PC-3 (cell line): Measurements from ENCODE around the gene INTS1. TPM values are rescaled to one million over a fixed set of nuclear protein-coding genes. Genes with fewer than 3 reads are reported as not detected.

Source experiments
- ATAC-seq: fragments of 200-7000 bp; cut with Tn5 transposase; 2 replicates; pipeline ENCODE4 v1.9.1; 2020; ENCODE audit warnings: mild to moderate bottlenecking, moderate library complexity
- BruUV-seq: library from RNA; stranded (reverse); fragments of 400-500 nt; replicated peaks from 2 replicates; lab custom pipeline; 2021; lab: Mats Ljungman, UMichigan
- CTCF ChIA-PET: fragments of 300-600 bp; sonication (Branson Sonifier 250); formaldehyde crosslinking; loops from one replicate; lab custom pipeline; 2022; ENCODE audit warnings: antibody characterized with exemption; lab: Charles Lee
- POLR2A ChIA-PET: fragments of 300-600 bp; sonication (Branson Sonifier 250); formaldehyde crosslinking; loops from one replicate; lab custom pipeline; 2022; ENCODE audit warnings: antibody characterized with exemption; ENCODE audit not compliant: unreplicated experiment; lab: Charles Lee
- DNase-seq: peaks from one replicate; pipeline ENCODE4 v3.0.0-alpha.2; 2015
- H2AFZ ChIP-seq: fragments of 300-600 bp; sonication (generic); 2 replicates; pipeline ENCODE4 v1.6.0; 2016; ENCODE audit warnings: antibody characterized with exemption, low read length
- H3F3A ChIP-seq: fragments of 300-600 bp; sonication (generic); one replicate; pipeline ENCODE4 v1.6.0; 2017; ENCODE audit warnings: antibody characterized with exemption, low read length, control low read depth, mild to moderate bottlenecking; ENCODE audit not compliant: unreplicated experiment
- H3K27ac ChIP-seq: fragments of 300-600 bp; sonication (generic); 2 replicates; pipeline ENCODE4 v1.5.1; 2016; ENCODE audit warnings: mild to moderate bottlenecking, low read length
- H3K27me3 ChIP-seq: fragments of 300-600 bp; sonication (generic); 2 replicates; pipeline ENCODE4 v1.6.1; 2016; ENCODE audit warnings: low read length, mixed read lengths
- H3K36me3 ChIP-seq: fragments of 300-600 bp; sonication (generic); 2 replicates; pipeline ENCODE4 v1.6.1; 2016; ENCODE audit warnings: low read depth, mixed run types, low read length, mixed read lengths
- H3K4me1 ChIP-seq: fragments of 300-600 bp; sonication (generic); 2 replicates; pipeline ENCODE4 v1.5.1; 2016; ENCODE audit warnings: low read length; ENCODE audit not compliant: insufficient read depth
- H3K4me2 ChIP-seq: fragments of 300-600 bp; sonication (generic); 2 replicates; pipeline ENCODE4 v1.6.0; 2016; ENCODE audit warnings: low read length
- H3K4me3 ChIP-seq: fragments of 300-600 bp; sonication (generic); 2 replicates; pipeline ENCODE4 v1.5.1; 2016; ENCODE audit warnings: mild to moderate bottlenecking, low read length, mixed read lengths
- H3K79me2 ChIP-seq: fragments of 300-600 bp; sonication (generic); 2 replicates; pipeline ENCODE4 v1.6.1; 2017; ENCODE audit warnings: low read length, mixed read lengths
- H3K9ac ChIP-seq: fragments of 300-600 bp; sonication (generic); 2 replicates; pipeline ENCODE4 v1.6.0; 2016; ENCODE audit warnings: mild to moderate bottlenecking, low read length
- H3K9me2 ChIP-seq: fragments of 300-600 bp; sonication (generic); replicated peaks from 2 replicates; pipeline ENCODE4 v1.6.1; 2016; ENCODE audit warnings: mixed run types, low read length, mixed read lengths
- H3K9me3 ChIP-seq: fragments of 300-600 bp; sonication (generic); 2 replicates; pipeline ENCODE4 v1.6.1; 2016; ENCODE audit warnings: low read length, mixed read lengths
- H4K20me1 ChIP-seq: fragments of 300-600 bp; sonication (generic); 2 replicates; pipeline ENCODE4 v1.6.1; 2016; ENCODE audit warnings: low read length, mixed read lengths
- CTCF ChIP-seq: fragments of 300-600 bp; sonication (generic); conservative IDR thresholded peaks from 2 replicates; pipeline ENCODE4 v1.5.1; 2017; ENCODE audit warnings: antibody characterized with exemption, low read depth, mild to moderate bottlenecking, low read length
- EZH2 ChIP-seq: fragments of 300-600 bp; sonication (generic); IDR thresholded peaks from one replicate; pipeline ENCODE4 v1.6.1; 2017; ENCODE audit warnings: antibody characterized with exemption, mild to moderate bottlenecking, low read length; ENCODE audit not compliant: unreplicated experiment
- EZH2phosphoT487 ChIP-seq: fragments of 300-600 bp; sonication (generic); IDR thresholded peaks from 2 replicates; pipeline ENCODE4 v1.6.1; 2018; ENCODE audit warnings: mild to moderate bottlenecking, antibody characterized with exemption, low read length, borderline replicate concordance
- intact Hi-C: fragments of 100-400 bp; cut with micrococcal nuclease; formaldehyde crosslinking; loops from 2 replicates; pipeline ENCODE4 v1.9.0; 2023
- total RNA-seq: library from RNA; depleted of rRNA; stranded (reverse); fragments of >200 nt; gene quantifications from 2 replicates; pipeline ENCODE4 v1.2.3, GENCODE V29; 2014

Gene INTS1
- total RNA-seq, 1 experiment from 2014 or later, result 62.9 TPM

- CTCF ChIA-PET, result no interaction called here
- BruUV-seq, result no TSS peak
- intact Hi-C loops, result no loop called here
Measured at GRCh38 chr7:1525409-1525808, 21.2 kb upstream of the INTS1 start.

GRCh38 chr7:1523844-1524243 lies 19.7 kb upstream of the INTS1 start:
- no peak for ATAC-seq
- Histone ChIP-seq H3K9me3 (no peaks in the 10 kb centered on the region), H2AFZ (no peak overlapping the region), H3K4me3 (no peak overlapping the region), H3K36me3 (no peaks in the 10 kb centered on the region), H3K4me1 (peaks cover 16% of the 10 kb centered on the region), H3K79me2 (no peaks in the 10 kb centered on the region), H3K9me2 (no peaks in the 10 kb centered on the region), H3K27me3 (no peaks in the 10 kb centered on the region), H3K27ac (no peak overlapping the region), H3K4me2 (no peak overlapping the region), H3K9ac (no peak overlapping the region), H4K20me1 (no peaks in the 10 kb centered on the region), H3F3A (no peaks in the 10 kb centered on the region)
- POLR2A ChIA-PET, result no interaction called here
- TF ChIP-seq CTCF, result no peak
- TF ChIP-seq EZH2, result no peak
- no peak for TF ChIP-seq EZH2phosphoT487
- BruUV-seq, result no TSS peak
- CTCF ChIA-PET, result no interaction called here
- intact Hi-C loops, result no loop called here
- no peak for DNase-seq

More at GRCh38 chr7:1525409-1525808, 21.2 kb upstream of the INTS1 start:
- ATAC-seq (no peak), DNase-seq (no peak)
- Histone ChIP-seq H3K9me2 (no peaks in the 10 kb centered on the region), H3K27me3 (no peaks in the 10 kb centered on the region), H3K4me2 (no peak overlapping the region), H3K36me3 (no peaks in the 10 kb centered on the region), H2AFZ (no peak overlapping the region), H3K27ac (no peak overlapping the region), H3K79me2 (no peaks in the 10 kb centered on the region), H3K9me3 (no peaks in the 10 kb centered on the region), H3K4me1 (peaks cover 11% of the 10 kb centered on the region), H3K9ac (no peak overlapping the region), H4K20me1 (no peaks in the 10 kb centered on the region), H3K4me3 (no peak overlapping the region), H3F3A (no peaks in the 10 kb centered on the region)
- TF ChIP-seq CTCF (no peak), EZH2phosphoT487 (no peak), EZH2 (no peak)
- POLR2A ChIA-PET, result interaction anchor here (0.8 kb wide), 1 partner anchor 94 kb away, joined by 4 read pairs; no protein-coding TSS in a partner anchor

GRCh38 chr7:1523208-1523607 lies 19.0 kb upstream of the INTS1 start:
- H3K27ac ChIP-seq, result no peak overlapping the region
- TF ChIP-seq EZH2, result no peak
- no peak for TF ChIP-seq CTCF
- no peak for TF ChIP-seq EZH2phosphoT487
- CTCF ChIA-PET, result no interaction called here
- no peak overlapping the region for H3K4me3 ChIP-seq
- H3K4me1 ChIP-seq, result peaks cover 16% of the 10 kb centered on the region
- ATAC-seq, result no peak
- H3K27me3 ChIP-seq, result no peaks in the 10 kb centered on the region
- no peaks in the 10 kb centered on the region for H4K20me1 ChIP-seq
- no peak overlapping the region for H2AFZ ChIP-seq
- no peaks in the 10 kb centered on the region for H3F3A ChIP-seq
- no peaks in the 10 kb centered on the region for H3K79me2 ChIP-seq
- BruUV-seq, result no TSS peak
- H3K9me2 ChIP-seq, result no peaks in the 10 kb centered on the region
- no peak for DNase-seq
- H3K9me3 ChIP-seq, result no peaks in the 10 kb centered on the region
- H3K36me3 ChIP-seq, result no peaks in the 10 kb centered on the region
- POLR2A ChIA-PET, result no interaction called here
- intact Hi-C loops, result no loop called here
- H3K9ac ChIP-seq, result no peak overlapping the region
- H3K4me2 ChIP-seq, result no peak overlapping the region
